ENCODE data around the gene TAF1A. TPM values are rescaled to one million over a fixed set of nuclear protein-coding genes. Genes with fewer than 3 reads are reported as not detected.

The TAF1A gene
- total RNA-seq, 6 experiments from 2014 or later, result 5.3 to 7.1 (median 5.9) TPM

DNA sequence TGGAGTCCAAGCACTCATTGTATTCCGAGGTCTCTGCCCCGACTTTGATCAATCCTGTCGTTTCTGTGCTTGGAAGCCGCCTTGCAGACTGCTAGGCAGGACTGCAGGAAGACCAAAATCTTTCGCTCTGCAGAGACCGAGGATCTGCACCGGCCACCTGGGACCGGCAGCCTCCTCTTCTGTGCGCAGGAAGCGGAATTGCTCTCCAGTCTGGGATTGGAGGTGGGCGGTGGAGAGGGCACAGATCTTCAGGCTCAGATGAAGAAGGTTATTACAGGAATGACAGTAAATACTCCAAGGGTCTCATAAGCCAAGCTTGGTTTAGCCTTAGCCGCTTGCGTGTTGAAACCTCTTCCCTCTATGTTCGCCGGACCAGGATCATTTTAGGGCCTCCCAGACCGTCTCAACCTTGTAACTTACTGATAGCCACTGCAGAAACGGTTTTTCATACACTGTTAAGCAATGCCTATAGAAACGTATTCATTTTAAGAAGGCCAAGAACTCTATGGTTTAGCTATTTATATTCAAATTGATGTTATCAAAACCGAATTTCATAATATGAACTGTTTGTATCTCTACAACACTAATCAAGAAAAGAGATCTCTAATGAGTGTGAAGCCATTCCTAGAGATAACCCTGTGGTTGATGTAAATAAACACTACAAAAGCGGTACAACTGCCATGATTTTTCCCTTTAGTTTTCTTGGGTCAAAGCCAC, 29.3 kb upstream of the TAF1A start:
- Mint-ChIP-seq H3K27ac (peak overlapping the region; percentile 66), H3K27me3 (ENCODE audit: insufficient read depth) (peaks cover 2% of the 10 kb centered on the region; the same call in 1 of the 2 replicates), H3K4me1 (ENCODE audit: low read depth) (peaks cover 32% of the 10 kb centered on the region), H3K4me3 (peak overlapping the region; percentile 94), H3K9me3 (no peaks in the 10 kb centered on the region), H3K36me3 (ENCODE audit: low read depth) (peaks cover 5% of the 10 kb centered on the region)
- peak; percentile 5 for DNase-seq
- no peak for TF ChIP-seq CTCF (IDR thresholded peaks at IDR 0.05)

DNA sequence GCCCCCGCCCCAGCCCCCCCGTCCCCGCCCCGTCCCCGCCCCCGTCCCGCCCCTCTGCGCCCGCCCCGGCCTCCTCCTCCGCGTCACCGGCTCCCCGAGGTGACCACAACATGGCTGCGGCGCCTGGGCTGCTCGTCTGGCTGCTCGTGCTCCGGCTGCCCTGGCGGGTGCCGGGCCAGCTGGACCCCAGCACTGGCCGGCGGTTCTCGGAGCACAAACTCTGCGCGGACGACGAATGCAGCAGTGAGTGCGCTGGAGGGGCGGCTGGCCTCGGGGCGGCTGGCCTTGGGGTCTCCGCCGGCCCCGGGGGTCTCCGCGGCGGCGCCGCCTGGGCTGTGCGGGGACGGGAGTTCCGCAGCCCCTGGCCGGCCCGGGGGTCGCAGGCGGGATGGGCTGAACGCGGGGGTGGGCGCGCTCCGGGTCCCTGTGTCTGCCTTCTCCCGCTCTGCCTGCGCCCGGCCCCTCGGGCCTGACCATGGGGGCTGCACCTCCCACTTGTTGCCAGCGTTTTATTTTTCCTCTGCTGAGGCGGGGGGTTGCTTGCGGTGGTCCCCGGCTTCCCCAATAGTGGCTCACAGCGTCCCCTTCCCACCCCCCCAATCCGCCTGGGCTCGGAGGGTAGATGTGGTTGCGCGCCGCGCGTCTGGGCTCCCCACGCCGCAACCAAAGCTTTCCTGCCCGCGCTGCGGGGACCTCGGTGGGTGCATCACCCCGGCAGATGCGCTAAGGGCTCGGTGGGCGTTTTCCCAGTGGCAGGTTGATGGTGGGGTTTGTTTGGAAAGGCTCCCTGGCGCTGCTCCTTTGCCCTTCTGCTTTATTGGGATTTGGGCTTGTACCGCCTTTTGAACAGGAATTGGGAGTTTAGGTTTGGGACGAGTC, 28.5 kb upstream of the TAF1A start, which contains the start of gene MIA3:
MIA3 (plus strand) TSS at position 97 of the 879 bp plus-strand sequence; CDS start at position 111, 14 bp downstream.
- H3K27me3 Mint-ChIP-seq (ENCODE audit: insufficient read depth), result peaks cover 4% of the 10 kb centered on the region; the same call in 1 of the 2 replicates
- no peaks in the 10 kb centered on the region for H3K9me3 Mint-ChIP-seq
- DNase-seq, result no peak
- H3K4me3 Mint-ChIP-seq, result peak within 1 kb of the TSS; percentile 94
- peaks cover 5% of the 10 kb centered on the region for H3K36me3 Mint-ChIP-seq (ENCODE audit: low read depth)
- peak within 1 kb of the TSS; percentile 97 for H3K27ac Mint-ChIP-seq
- peaks cover 32% of the 10 kb centered on the region for H3K4me1 Mint-ChIP-seq (ENCODE audit: low read depth)
- TF ChIP-seq CTCF (IDR thresholded peaks at IDR 0.05), result no peak

- Mint-ChIP-seq H3K4me3 (peak overlapping the region; percentile 88), H3K27me3 (ENCODE audit: insufficient read depth) (peaks cover 4% of the 10 kb centered on the region; the same call in 1 of the 2 replicates), H3K36me3 (ENCODE audit: low read depth) (peaks cover under 1% of the 10 kb centered on the region; the same call in 1 of the 2 replicates), H3K27ac (peak overlapping the region; percentile 97), H3K4me1 (ENCODE audit: low read depth) (peaks cover 32% of the 10 kb centered on the region), H3K9me3 (no peaks in the 10 kb centered on the region)
- peak; percentile 97 for DNase-seq
- TF ChIP-seq CTCF (IDR thresholded peaks at IDR 0.05), result no peak
Observed at GRCh38 chr1:222617367-222617951, 27.7 kb upstream of the TAF1A start.

DNA sequence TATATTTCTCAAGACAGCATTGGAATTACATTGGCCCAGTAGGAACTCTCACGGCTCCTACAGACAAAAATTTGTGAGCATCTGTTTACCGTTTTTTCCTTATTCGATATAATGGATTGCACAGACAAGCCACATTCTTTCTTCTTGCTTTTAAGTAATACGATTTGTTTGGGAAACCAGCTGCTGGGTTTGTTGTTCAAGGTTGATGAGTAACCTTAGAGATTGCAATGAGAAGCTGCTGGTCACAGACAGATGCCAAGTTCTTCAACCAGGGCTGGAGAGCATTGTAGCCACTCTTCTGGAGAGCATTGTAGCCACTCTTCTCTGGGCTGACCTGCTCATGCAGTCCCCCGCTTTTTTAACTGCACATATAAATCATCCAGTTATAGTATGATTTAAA, 26.8 kb upstream of the TAF1A start:
- peak; percentile 82 for DNase-seq
- no peaks in the 10 kb centered on the region; the same call in 1 of the 2 replicates for H3K36me3 Mint-ChIP-seq (ENCODE audit: low read depth)
- peaks cover 11% of the 10 kb centered on the region; the same call in 1 of the 2 replicates for H3K27me3 Mint-ChIP-seq (ENCODE audit: insufficient read depth)
- H3K27ac Mint-ChIP-seq, result peak overlapping the region; percentile 97
- TF ChIP-seq CTCF (IDR thresholded peaks at IDR 0.05), result no peak
- peak overlapping the region; percentile 88 for H3K4me3 Mint-ChIP-seq
- peaks cover 32% of the 10 kb centered on the region for H3K4me1 Mint-ChIP-seq (ENCODE audit: low read depth)
- no peaks in the 10 kb centered on the region for H3K9me3 Mint-ChIP-seq

- TF ChIP-seq CTCF (IDR thresholded peaks at IDR 0.05), result no peak
Observed at GRCh38 chr1:222613627-222614026, 23.9 kb upstream of the TAF1A start.

More at GRCh38 chr1:222613627-222614026, 23.9 kb upstream of the TAF1A start:
- no peak for DNase-seq
- Mint-ChIP-seq H3K9me3 (peaks cover 10% of the 10 kb centered on the region; the same call in 1 of the 2 replicates), H3K4me1 (ENCODE audit: low read depth) (peaks cover 11% of the 10 kb centered on the region), H3K27me3 (ENCODE audit: insufficient read depth) (peaks cover 11% of the 10 kb centered on the region), H3K36me3 (ENCODE audit: low read depth) (no peaks in the 10 kb centered on the region), H3K4me3 (no peak overlapping the region), H3K27ac (no peak overlapping the region)

Measured in HFFc6 (cell line).